HCT116 (cell line): ENCODE measurements around the gene PDE10A. TPM values are rescaled to one million over a fixed set of nuclear protein-coding genes. Genes with fewer than 3 reads are reported as not detected.

Source experiments
- ATAC-seq: fragments of 200-7000 bp; cut with Tn5 transposase; 2 replicates; pipeline ENCODE4 v1.9.1; 2020; ENCODE audit warnings: mild to moderate bottlenecking, moderate library complexity
- BruUV-seq: library from RNA; stranded (reverse); fragments of 400-500 nt; replicated peaks from 2 replicates; lab custom pipeline; 2021; lab: Mats Ljungman, UMichigan
- CTCF ChIA-PET: fragments of 300-600 bp; sonication (Branson Sonifier 250); formaldehyde crosslinking; loops from one replicate; lab custom pipeline; 2021; ENCODE audit warnings: antibody characterized with exemption; lab: Charles Lee
- POLR2A ChIA-PET: fragments of 300-600, 350-600 bp; sonication (Branson Sonifier 250); formaldehyde crosslinking; loops from one replicate; lab custom pipeline; 2021; ENCODE audit warnings: antibody characterized with exemption; lab: Charles Lee
- RAD21 ChIA-PET, 2 experiments: fragments of 300-600 bp; sonication (Branson Sonifier 250); formaldehyde crosslinking; loops; one replicate each; lab custom pipeline; 2023; ENCODE audit warnings: low total read pairs in 2 of 2; ENCODE audit not compliant: uncharacterized antibody in 2 of 2, unreplicated experiment in 2 of 2, low non-redundant PET in 1 of 2; lab: Charles Lee
- DNase-seq: peaks from one replicate; pipeline ENCODE4 v3.0.0-alpha.2; 2010; ENCODE audit warnings: low read depth, low spot score
- H2AFZ ChIP-seq: fragments of 200-600 bp; shearing (Covaris generic), sonication (generic); 2 replicates; pipeline ENCODE4 v1.6.1; 2017; ENCODE audit warnings: low read depth, mixed run types, mixed read lengths, antibody characterized with exemption, low read length; ENCODE audit not compliant: poor library complexity, severe bottlenecking
- H3K27ac ChIP-seq: 2 replicates; pipeline ENCODE4 v1.5.1; 2012; ENCODE audit warnings: low read depth, low read length
- H3K27me3 ChIP-seq: fragments of 200-600 bp; sonication (generic); 2 replicates; pipeline ENCODE4 v1.6.1; 2016; ENCODE audit warnings: mixed run types, low read length, mixed read lengths; ENCODE audit not compliant: insufficient read depth
- H3K36me3 ChIP-seq, 2 experiments: fragments of 200-500 bp in 1 of 2; fragments of 200-600 bp in 1 of 2; sonication (Bioruptor generic) in 1 of 2; sonication (generic) in 1 of 2; 2 replicates each; pipeline versions ENCODE4 v1.5.1 to v1.6.1; 2014 to 2016; ENCODE audit warnings: low read length in 2 of 2, inconsistent platforms in 1 of 2, mixed read lengths in 1 of 2, mixed run types in 1 of 2; ENCODE audit not compliant: insufficient read depth in 2 of 2, control insufficient read depth in 1 of 2
- H3K4me1 ChIP-seq, 2 experiments: fragments of 200-600 bp in 1 of 2; sonication (generic) in 1 of 2; 2 replicates each; pipeline versions ENCODE4 v1.5.1 to v1.6.1; 2012 to 2017; ENCODE audit warnings: low read length in 2 of 2, inconsistent platforms in 1 of 2, mild to moderate bottlenecking in 1 of 2, mixed read lengths in 1 of 2, mixed run types in 1 of 2, moderate library complexity in 1 of 2; ENCODE audit not compliant: insufficient read depth in 2 of 2, control insufficient read depth in 1 of 2
- H3K4me2 ChIP-seq: fragments of 200-600 bp; sonication (generic); 2 replicates; pipeline ENCODE4 v1.6.1; 2017; ENCODE audit warnings: mixed run types, low read length, mixed read lengths
- H3K4me3 ChIP-seq, 2 experiments: fragments of 200-600 bp in 1 of 2; sonication (generic) in 1 of 2; replicated peaks in 1 of 2; 2 replicates each; pipeline ENCODE4 v1.5.1; 2011 to 2016; ENCODE audit warnings: low read length in 2 of 2, control low read depth in 1 of 2, low read depth in 1 of 2, mild to moderate bottlenecking in 1 of 2, mixed read lengths in 1 of 2, mixed run types in 1 of 2
- H3K79me2 ChIP-seq: fragments of 200-600 bp; sonication (generic); 2 replicates; pipeline ENCODE4 v1.6.1; 2017; ENCODE audit warnings: mild to moderate bottlenecking, mixed run types, low read length, moderate library complexity, mixed read lengths; ENCODE audit not compliant: insufficient read depth
- H3K9ac ChIP-seq: fragments of 200-600 bp; sonication (generic); 2 replicates; pipeline ENCODE4 v1.6.1; 2016; ENCODE audit warnings: low read length, mixed read lengths
- H3K9me2 ChIP-seq: fragments of 200-600 bp; sonication (generic), shearing (Covaris generic); 2 replicates; pipeline ENCODE4 v1.6.1; 2017; ENCODE audit warnings: mixed run types, mild to moderate bottlenecking, moderate library complexity; ENCODE audit not compliant: insufficient read depth
- H3K9me3 ChIP-seq, 2 experiments: fragments of 200-500 bp in 1 of 2; fragments of 200-600 bp in 1 of 2; sonication (Bioruptor generic) in 1 of 2; sonication (generic) in 1 of 2; 2 replicates each; pipeline ENCODE4 v1.6.1; 2014 to 2017; ENCODE audit warnings: low read length in 2 of 2, mixed read lengths in 2 of 2, inconsistent platforms in 1 of 2, low read depth in 1 of 2, mild to moderate bottlenecking in 1 of 2, mixed run types in 1 of 2, moderate library complexity in 1 of 2; ENCODE audit not compliant: control insufficient read depth in 1 of 2, insufficient read depth in 1 of 2
- H4K20me1 ChIP-seq: fragments of 200-600 bp; sonication (generic), shearing (Covaris generic); 2 replicates; pipeline ENCODE4 v1.6.1; 2017; ENCODE audit warnings: mixed run types, mild to moderate bottlenecking, moderate library complexity; ENCODE audit not compliant: insufficient read depth
- CBX3 ChIP-seq: IDR thresholded peaks from 2 replicates; pipeline ENCODE4 v1.6.1; 2012; ENCODE audit warnings: low read depth
- CEBPB ChIP-seq: IDR thresholded peaks from 2 replicates; pipeline ENCODE4 v1.6.1; 2012; ENCODE audit warnings: low read depth
- EGR1 ChIP-seq: IDR thresholded peaks from 2 replicates; pipeline ENCODE4 v1.6.1; 2012; ENCODE audit warnings: low read depth
- ELF1 ChIP-seq: IDR thresholded peaks from 2 replicates; pipeline ENCODE4 v1.6.1; 2012; ENCODE audit warnings: low read depth, borderline replicate concordance
- EZH2 ChIP-seq: fragments of 200-600 bp; sonication (generic); IDR thresholded peaks from 2 replicates; pipeline ENCODE4 v1.6.1; 2017; ENCODE audit warnings: antibody characterized with exemption, mixed run types
- JUND ChIP-seq: IDR thresholded peaks from 2 replicates; pipeline ENCODE4 v1.6.1; 2012
- POLR2A ChIP-seq: IDR thresholded peaks from 2 replicates; pipeline ENCODE4 v1.7.0; 2011; ENCODE audit warnings: borderline replicate concordance; ENCODE audit not compliant: insufficient read depth, insufficient read length; ENCODE audit errors: extremely low read depth
- POLR2AphosphoS5 ChIP-seq: IDR thresholded peaks from 2 replicates; pipeline ENCODE4 v1.6.1; 2011; ENCODE audit warnings: mild to moderate bottlenecking, low read depth, low read length, moderate library complexity
- SIN3A ChIP-seq: IDR thresholded peaks from 2 replicates; pipeline ENCODE4 v1.6.1; 2012; ENCODE audit warnings: low read depth
- SP1 ChIP-seq: IDR thresholded peaks from 2 replicates; pipeline ENCODE4 v1.6.1; 2012; ENCODE audit warnings: low read depth
- SRF ChIP-seq: IDR thresholded peaks from 2 replicates; pipeline ENCODE4 v1.6.1; 2012; ENCODE audit warnings: low read depth
- TCF7L2 ChIP-seq: IDR thresholded peaks from 2 replicates; pipeline ENCODE4 v1.7.0; 2011; ENCODE audit warnings: borderline replicate concordance, inconsistent platforms; ENCODE audit not compliant: insufficient read depth, insufficient read length; ENCODE audit errors: extremely low read depth
- YY1 ChIP-seq: IDR thresholded peaks from 2 replicates; pipeline ENCODE4 v1.6.1; 2011; ENCODE audit warnings: low read length, low read depth, moderate library complexity, mild to moderate bottlenecking; ENCODE audit not compliant: insufficient replicate concordance; ENCODE audit errors: extremely low read depth
- ZNF274 ChIP-seq: fragments of 200-500 bp; sonication (Bioruptor generic); IDR thresholded peaks from 2 replicates; pipeline ENCODE4 v1.6.1; 2014; ENCODE audit warnings: mild to moderate bottlenecking, low read depth, low read length, inconsistent platforms
- intact Hi-C: fragments of 100-400 bp; cut with micrococcal nuclease; formaldehyde crosslinking; loops from 2 replicates; pipeline ENCODE4 v1.10.0; 2022
- total RNA-seq: library from RNA; stranded (reverse); gene quantifications from one replicate; pipeline ENCODE4 v1.2.1, GENCODE V29; 2021; ENCODE audit not compliant: unreplicated experiment
- TF ChIP-seq, protein P1 (sequence below): IDR thresholded peaks from 2 replicates; pipeline ENCODE4 v1.6.1; 2012
- TF ChIP-seq, protein P2 (sequence below), 3 experiments: fragments of 200-600 bp in 1 of 3; sonication (generic) in 1 of 3; IDR thresholded peaks in 2 of 3; conservative IDR thresholded peaks in 1 of 3; 2 replicates each; pipeline ENCODE4 v1.5.1; 2012 to 2017; ENCODE audit warnings: low read depth in 2 of 3, low read length in 2 of 3, antibody characterized with exemption in 1 of 3, borderline replicate concordance in 1 of 3, control low read depth in 1 of 3, mild to moderate bottlenecking in 1 of 3, mixed read lengths in 1 of 3, mixed run types in 1 of 3, moderate library complexity in 1 of 3; ENCODE audit not compliant: insufficient read depth in 1 of 3
- TF ChIP-seq, protein P3 (sequence below): IDR thresholded peaks from 2 replicates; pipeline ENCODE4 v1.6.1; 2011; ENCODE audit warnings: mild to moderate bottlenecking, low read length, moderate library complexity; ENCODE audit not compliant: insufficient replicate concordance; ENCODE audit errors: extremely low read depth

The PDE10A gene
- total RNA-seq, 1 experiment from 2014 or later = 0.37 TPM

DNA sequence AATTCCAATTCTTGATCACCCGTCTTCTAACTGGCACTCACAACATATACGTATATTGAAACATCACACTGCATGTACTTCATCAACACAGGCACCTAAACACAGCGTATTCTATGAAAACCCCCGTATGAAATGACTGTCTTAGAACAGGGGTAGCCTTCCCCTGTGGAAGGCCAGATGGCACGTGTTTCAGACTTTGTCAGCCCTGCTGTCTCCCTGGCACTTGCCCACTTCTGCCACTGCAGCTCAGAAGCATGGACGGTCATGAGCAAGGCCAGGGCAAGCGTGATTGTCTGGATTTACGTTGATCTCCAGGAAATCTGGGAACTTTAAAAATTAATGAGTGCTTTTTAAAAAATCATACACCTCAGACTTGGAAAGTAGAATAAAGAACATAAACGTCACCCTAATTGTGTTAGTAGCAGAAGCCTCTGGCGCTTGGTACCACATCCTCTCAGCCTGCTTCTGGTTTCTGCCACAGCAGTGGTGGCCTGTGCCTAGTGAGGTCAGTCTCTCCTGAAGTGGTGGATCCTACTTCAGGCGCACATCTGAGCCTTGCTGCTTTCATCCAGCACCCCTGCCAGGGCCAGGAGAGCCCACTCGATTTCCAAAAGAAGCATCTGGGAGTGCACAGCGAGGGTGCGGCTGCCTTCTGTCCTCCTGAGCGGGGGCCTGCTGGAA is 18.3 kb downstream of the PDE10A start (continued):
- TF ChIP-seq SIN3A (no peak), POLR2A (no peak)
- TF ChIP-seq, protein P1, sequence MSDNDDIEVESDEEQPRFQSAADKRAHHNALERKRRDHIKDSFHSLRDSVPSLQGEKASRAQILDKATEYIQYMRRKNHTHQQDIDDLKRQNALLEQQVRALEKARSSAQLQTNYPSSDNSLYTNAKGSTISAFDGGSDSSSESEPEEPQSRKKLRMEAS = no peak

DNA sequence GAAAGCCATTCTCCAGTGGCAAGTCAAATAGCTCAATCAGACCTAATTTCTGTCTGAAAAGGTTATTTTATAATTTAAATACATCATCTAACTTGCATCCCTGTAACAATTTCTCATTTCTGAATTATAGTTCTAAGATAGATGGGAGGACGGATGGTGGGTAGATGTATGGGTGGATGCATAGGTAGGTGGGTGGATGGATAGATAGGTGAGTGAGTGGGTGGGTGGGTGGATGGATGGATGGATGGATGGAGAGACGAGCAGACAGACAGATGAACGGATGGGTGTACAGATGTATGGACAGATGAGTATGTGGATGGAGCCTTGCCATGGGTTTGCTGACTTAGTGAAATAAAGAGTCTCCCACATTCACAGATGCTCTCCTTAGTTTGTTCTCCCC is 20.0 kb downstream of the PDE10A start:
- Histone ChIP-seq H3K36me3 (no peaks in the 10 kb centered on the region), H3K27me3 (no peaks in the 10 kb centered on the region), H3K79me2 (no peaks in the 10 kb centered on the region), H3K9ac (no peak overlapping the region), H3K4me2 (no peak overlapping the region), H3K4me3 (no peak overlapping the region), H3K27ac (no peak overlapping the region), H2AFZ (no peak overlapping the region), H4K20me1 (no peaks in the 10 kb centered on the region), H3K9me3 (no peaks in the 10 kb centered on the region; a peak in 1 of 4 replicates), H3K4me1 (no peaks in the 10 kb centered on the region), H3K9me2 (no peaks in the 10 kb centered on the region)
- DNase-seq (no peak), ATAC-seq (no peak)
- RAD21 ChIA-PET = no interaction called here
- no peak for TF ChIP-seq POLR2AphosphoS5
- TF ChIP-seq, protein P2, sequence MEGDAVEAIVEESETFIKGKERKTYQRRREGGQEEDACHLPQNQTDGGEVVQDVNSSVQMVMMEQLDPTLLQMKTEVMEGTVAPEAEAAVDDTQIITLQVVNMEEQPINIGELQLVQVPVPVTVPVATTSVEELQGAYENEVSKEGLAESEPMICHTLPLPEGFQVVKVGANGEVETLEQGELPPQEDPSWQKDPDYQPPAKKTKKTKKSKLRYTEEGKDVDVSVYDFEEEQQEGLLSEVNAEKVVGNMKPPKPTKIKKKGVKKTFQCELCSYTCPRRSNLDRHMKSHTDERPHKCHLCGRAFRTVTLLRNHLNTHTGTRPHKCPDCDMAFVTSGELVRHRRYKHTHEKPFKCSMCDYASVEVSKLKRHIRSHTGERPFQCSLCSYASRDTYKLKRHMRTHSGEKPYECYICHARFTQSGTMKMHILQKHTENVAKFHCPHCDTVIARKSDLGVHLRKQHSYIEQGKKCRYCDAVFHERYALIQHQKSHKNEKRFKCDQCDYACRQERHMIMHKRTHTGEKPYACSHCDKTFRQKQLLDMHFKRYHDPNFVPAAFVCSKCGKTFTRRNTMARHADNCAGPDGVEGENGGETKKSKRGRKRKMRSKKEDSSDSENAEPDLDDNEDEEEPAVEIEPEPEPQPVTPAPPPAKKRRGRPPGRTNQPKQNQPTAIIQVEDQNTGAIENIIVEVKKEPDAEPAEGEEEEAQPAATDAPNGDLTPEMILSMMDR (IDR thresholded peaks at IDR 0.05 in 2 of 3, conservative IDR thresholded peaks at IDR 0.05 in 1 of 3; ENCODE audit: borderline replicate concordance in 1 of 3, insufficient read depth in 1 of 3, low read depth in 2 of 3, low read length in 2 of 3) = no peak
- TF ChIP-seq EGR1 = no peak
- TF ChIP-seq ELF1 = no peak
- TF ChIP-seq POLR2A = no peak
- TF ChIP-seq EZH2 = no peak
- TF ChIP-seq, protein P3, sequence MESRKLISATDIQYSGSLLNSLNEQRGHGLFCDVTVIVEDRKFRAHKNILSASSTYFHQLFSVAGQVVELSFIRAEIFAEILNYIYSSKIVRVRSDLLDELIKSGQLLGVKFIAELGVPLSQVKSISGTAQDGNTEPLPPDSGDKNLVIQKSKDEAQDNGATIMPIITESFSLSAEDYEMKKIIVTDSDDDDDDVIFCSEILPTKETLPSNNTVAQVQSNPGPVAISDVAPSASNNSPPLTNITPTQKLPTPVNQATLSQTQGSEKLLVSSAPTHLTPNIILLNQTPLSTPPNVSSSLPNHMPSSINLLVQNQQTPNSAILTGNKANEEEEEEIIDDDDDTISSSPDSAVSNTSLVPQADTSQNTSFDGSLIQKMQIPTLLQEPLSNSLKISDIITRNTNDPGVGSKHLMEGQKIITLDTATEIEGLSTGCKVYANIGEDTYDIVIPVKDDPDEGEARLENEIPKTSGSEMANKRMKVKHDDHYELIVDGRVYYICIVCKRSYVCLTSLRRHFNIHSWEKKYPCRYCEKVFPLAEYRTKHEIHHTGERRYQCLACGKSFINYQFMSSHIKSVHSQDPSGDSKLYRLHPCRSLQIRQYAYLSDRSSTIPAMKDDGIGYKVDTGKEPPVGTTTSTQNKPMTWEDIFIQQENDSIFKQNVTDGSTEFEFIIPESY = no peak
- no peak for TF ChIP-seq SRF
- TF ChIP-seq JUND = no peak
- no peak for TF ChIP-seq ZNF274
- no peak for TF ChIP-seq CBX3
- no peak for TF ChIP-seq SP1
- TF ChIP-seq TCF7L2 = no peak
- TF ChIP-seq CEBPB = no peak
- TF ChIP-seq YY1 = no peak
- POLR2A ChIA-PET = no interaction called here
- no TSS peak for BruUV-seq
- CTCF ChIA-PET = no interaction called here
- intact Hi-C loops = no loop called here
